Measurements from ENCODE around the gene CERS6.

Gene CERS6

DNA sequence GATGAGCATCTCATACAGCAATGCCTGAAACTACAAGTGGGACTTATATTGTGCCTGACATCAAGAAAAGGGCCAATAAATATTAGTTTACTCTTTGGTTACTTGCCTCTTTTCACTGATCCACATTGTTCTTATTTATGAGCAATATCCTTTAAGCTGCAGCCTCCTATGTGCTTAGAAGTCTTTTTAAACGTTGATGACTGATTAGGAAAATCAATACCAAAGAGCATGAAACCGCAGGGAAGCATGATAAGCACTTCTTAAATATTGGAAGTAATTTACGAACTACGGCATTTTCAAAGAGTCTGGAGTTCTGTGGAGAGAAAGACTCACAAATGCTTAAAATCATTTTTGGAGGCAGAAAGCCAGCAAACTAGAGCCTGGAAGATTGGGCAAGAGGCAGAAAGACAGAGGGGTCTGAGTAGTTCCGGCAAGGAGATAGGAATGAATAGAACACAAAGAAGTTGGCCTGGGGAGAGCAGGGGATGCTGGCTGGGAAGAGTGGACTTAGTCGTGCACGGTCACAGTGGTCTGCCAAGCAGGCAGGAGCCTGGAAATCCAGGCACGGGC is 223.8 kb downstream of the CERS6 start:
- DNase-seq, result no peak

GRCh38 chr2:168683996-168684395 is 227.9 kb downstream of the CERS6 start:
- no peak for DNase-seq

DNA sequence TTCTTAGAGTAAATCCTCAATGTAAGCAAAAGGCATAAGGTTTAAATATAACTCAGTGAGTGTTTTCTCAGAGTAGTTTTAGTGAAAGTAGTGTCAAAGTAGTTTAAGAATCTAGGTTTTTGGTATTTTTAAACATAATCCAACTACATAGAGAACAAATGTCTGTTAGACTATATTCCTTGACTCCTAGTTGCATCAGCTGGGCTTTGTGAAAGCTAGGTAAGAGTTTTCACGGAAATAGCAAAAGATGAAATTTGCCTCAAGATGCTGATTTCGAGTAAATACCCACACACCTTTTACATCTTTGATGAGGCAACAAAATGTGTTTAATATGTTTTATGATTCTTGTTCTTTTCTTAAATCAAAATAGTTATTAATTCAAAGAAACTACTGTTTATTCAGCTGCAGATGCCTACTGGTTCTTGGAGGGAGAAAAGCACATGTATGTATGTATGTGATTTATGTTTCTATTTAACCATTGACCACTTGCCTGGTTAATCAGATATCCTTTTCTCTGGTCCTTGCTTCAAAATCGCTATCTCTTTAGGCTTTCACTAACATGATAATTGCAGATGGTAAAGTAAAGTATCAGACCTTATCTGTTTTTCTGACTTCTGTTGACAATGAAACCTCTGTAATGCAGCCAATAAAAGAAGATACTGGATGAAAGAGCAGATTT is 229.0 kb downstream of the CERS6 start:
- no peak for DNase-seq

DNA sequence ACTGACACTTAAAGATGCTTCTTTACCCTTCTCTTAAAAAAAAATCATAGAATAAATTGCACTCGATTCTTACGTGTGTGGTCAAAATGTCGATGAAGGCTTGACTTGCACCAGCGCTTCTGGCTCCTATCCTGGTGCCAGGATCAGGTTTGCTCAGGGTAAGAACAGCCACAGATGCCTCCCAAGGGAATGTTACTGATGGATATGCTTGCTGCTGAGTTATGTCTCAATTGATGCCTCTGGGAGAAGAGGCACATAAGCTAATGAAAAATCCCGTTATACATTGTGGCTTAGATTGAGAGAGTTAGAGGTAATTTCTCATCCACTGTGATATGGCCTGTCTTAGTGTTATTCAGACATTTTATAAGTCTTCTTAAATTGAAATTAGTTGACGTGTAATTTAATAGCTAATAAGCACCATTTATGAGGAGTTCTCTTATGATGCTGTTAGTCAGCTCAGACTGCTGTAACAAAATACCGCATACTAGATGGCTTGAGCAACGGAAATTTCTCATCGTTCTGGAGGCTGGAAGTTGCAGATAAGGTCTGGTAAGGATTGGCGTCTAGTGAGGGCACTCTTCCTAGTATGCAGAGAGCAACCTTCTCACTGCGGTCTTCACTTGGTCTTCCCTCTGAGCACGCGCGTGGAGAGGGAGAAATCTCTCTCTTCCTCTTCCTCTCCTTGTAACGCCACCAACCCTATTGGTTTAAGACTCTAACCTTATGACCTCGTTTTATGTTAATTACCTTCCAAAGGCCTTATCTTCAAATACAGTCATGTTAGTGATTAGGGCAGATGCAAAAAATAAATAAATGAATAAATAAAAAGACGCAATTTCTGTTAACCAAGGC is 229.8 kb downstream of the CERS6 start:
- no peak for DNase-seq

GRCh38 chr2:168686452-168687191 is 230.6 kb downstream of the CERS6 start:
- DNase-seq, result no peak

DNA sequence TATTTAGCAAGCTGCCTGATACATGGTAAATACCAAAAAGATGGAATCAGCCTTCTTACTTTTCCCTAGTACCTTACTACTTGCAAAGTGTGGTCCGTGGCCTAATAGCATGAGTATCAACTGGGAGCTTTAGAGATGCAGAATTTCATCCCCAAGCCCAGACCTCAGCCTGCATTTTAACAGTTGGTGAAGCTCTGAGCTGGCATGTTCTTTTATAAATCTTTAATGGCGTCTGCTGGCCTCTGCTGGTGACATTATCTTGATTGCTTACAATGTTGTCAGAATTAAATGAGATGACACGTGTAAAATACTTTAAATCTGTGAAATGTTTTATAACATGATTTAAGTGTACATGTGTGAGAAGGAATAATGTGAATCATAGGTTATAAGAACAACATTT is 231.2 kb downstream of the CERS6 start:
- DNase-seq, result no peak

DNA sequence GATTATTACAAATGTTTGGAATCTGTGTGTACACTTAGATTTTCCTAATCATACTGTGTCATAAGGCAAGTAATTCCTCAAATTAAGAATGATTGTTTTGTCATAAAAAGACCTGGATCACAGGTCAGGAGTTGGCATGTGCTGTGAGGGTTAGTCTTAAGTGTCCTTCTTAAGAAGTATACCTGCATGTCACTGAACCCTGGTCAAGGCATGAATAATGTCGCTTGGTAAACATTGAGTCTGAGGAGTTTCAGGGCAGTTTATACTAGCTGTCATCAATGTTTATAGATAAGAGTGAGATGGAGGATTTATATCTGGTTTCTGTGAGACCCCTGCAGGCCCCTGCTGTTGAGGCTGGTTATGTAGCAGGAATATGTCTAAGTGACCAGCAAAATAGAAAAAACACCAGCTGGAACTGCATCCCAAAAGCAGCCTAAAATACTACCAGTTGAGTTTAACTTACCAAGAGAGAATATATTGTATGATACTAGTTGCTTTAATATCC is 234.4 kb downstream of the CERS6 start:
- no peak for DNase-seq

GRCh38 chr2:168691221-168691620 is 235.1 kb downstream of the CERS6 start:
- no peak for DNase-seq

DNA sequence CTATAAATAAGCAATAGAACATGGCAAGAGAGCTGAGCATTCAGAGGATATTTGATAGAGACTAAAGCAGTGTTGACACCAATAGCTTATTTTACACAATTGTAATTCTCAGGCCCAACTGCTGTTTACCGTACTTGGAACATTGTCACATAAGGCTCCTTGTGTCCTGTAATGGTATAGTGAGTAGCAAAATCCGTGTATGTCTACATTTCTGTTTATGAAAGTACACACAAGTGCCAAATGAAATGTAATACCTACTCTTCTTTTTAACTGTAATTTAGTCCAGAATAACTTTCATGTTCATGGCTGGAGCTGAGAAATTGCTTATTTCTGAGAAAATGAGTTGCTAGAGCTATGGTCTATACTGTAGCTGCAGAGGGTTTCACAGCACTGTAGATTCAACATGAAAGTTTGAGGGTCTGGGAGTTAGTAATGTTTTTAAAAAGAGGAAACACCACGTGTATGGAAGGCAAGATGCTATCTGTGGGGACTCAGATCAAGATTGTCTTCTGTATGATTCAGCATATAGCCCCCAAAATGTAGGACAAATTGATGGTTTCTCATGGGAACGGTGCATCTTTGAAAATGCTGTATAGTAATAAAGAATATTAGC is 236.2 kb downstream of the CERS6 start:
- DNase-seq, result no peak

DNA sequence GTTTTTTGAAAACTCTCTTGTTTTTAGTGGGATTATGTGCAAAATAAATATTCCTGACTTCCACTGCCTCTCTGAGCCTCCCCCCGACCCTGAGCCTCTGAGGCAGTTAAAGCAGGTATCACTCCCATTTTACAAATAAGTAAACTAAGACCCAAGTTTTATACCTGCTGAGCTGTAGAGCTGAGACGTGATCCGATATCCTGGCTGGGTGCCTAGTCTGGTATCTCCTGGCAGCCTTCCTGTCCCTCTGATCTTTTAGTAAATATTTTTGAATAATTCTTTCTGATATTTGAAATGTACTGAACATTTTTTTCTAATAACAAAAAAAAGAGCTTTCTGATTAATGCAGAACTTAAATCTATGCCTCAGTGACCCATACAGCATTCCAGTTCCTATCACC is 238.1 kb downstream of the CERS6 start:
- DNase-seq, result no peak

GRCh38 chr2:168694866-168695265 is 238.8 kb downstream of the CERS6 start:
- no peak for DNase-seq

DNA sequence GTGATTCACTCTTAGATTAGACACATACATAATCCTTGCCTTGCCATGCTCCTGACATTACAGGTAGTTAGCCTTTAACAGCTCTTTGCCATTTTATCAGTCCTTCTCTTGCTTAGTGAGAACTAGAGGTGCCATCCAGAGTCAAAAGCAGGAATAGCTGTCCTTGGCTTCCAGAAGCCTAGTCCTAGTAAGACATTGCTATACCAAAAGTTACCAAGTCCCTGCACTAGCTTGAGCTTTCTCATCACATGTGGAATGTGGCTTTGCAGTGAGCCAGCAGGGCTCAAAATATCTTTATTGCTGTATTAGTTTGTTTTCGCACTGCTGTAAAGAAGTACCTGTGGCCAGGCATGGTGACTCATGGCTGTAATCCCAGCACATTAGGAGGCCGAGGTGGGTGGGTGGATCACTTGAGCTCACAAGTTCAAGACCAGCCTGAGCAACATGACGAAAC is 241.6 kb downstream of the CERS6 start:
- DNase-seq, result no peak

DNA sequence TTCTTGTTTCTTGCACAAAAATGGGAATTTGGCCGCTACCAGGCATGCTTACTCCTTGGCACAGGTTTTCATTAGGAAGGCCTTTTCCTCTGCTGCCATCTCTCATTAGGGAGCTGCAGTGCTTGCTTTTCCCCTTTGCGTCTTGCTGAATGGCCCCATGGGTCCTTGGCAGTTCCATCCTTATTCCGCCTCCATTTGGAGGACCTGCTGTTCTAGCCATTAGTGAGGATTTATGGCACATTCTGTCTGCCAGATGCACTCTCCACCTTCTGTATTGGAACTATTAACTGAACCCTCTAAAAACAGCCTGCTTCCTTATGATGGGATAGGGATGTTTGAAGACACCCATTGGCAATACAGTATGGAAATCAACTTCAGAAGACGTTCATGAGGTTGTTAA is 242.9 kb downstream of the CERS6 start:
- no peak for DNase-seq

DNA sequence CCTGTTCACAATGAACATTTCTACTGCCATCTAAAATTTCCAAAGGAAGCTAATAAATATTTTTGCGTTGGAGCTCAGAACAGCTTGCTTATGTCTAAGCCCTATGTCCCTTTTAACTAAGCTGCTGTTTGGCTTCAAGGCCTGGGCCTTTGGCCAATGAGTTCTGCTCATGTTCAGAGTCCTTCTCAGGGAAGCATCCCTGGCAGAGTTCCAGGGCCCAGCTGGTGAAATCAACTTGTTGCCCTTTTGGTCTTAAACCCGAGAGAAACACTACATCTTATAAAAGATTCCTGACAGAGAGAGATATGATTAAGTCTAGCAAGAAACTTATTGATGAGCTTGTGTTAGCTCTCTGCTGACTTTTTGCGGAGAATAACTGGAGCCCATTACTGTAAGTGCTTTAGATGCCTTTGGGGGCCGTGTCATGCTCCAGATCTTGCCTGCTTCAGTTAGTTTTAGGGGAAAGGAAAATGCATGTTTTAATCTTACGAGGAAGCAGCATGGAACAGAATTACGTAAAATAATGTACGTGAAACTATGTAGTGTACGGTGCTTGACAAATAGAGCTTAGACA is 243.9 kb downstream of the CERS6 start:
- peak; percentile 82 for DNase-seq

DNA sequence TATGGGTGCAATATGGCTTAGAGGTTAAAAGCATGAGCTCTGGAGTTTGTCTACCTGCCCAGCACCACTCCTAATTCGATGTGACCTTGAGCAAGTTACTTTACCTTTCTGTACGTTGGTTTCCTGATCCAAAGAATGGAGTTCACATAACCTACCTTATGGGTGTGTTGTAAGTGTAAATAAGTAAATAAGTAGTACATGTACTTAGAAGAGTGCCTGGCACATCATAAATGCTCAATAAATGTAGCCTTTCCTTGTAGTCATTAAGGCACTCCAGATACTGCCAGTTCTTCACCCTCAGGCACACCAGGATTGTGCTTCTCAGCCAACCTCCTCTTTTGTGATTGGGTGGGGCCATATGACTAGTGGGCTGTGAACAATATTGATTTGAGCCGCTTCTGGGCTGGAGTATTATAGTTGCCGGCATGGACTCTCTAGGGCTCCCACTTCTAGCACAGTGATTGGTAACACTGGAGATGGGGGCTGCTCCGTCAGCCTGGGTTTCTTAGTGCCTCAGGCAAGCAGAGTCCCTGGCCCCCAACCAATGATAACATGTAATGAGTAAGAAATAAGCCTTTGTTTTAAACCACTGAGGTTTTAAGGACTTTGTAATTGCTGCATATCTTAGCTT is 244.7 kb downstream of the CERS6 start:
- no peak for DNase-seq

DNA sequence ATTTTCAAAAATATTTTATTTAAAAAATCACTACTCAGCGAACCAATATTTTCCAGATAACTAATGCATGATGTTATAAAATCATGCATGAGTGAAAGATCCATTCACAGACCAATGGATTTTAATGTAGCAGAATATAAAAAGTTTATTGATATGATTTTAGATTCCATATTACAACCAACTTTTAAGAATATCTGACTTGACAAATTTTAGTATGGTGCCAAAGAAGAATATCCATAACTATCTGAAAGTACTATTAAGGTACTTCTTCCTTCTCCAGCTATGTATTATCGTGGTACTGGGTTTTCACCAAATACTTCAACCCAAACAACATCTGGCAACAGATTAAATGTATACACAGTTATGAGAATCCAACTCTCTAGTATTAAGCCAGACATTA is 246.5 kb downstream of the CERS6 start:
- DNase-seq, result no peak

DNA sequence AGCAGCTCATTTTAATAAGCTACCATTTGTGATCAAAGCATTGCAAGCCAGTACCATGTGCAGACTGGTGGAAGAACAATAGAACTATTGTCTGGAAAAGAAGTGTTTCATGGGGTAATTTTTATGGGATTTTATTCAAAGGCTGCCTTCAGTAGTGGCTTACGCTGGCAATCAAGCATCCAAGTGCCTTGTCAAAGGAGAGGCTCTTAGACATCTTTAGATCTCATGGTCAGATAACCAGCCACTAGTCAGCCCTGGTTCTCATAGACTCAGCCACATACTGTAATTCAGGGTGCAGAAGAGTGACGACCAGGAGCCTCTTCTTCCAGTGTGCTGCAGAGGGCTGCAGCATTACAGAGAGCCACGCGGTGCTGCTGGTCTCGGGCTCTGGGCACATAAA is 247.9 kb downstream of the CERS6 start:
- no peak for DNase-seq

GRCh38 chr2:168705534-168706470 is 249.7 kb downstream of the CERS6 start:
- no peak for DNase-seq

DNA sequence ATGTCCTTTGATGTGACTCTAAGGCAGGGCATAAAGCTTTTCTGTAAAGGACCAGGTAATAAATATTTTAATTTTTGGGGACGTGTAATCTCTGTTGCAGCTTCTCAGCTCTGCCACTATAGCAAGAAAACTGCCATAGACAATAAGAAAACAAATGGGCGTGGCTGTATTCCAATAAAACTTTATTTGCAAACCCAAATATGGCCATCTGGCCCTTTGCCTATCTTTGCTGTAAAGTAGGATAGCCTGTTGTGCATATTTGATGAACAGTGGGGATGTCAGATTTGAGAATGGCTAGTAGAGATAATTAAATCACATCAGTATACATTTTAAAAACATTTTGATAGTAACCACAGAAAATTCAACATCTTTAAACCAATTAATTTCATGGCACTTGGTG is 250.7 kb downstream of the CERS6 start:
- DNase-seq, result no peak

DNA sequence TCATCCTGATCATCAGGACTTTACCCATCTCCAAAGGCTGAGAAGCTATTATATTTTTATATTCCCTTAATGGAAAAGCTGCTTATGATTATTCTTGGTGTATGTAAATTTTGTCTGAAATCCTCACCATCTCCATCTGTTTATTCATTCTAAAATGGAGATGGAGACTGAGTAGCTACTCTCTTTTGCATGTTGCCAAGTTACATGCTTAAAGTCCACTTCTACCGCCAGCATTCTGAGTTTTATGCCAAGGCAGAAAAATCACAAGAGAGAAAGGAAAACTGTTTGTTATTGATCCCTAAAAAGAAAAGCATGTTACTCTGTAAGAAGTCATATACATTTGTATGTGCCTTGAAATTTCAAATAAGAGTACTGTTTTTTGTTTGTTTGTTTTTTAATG is 252.0 kb downstream of the CERS6 start:
- DNase-seq, result peak; percentile 26
